ENCODE results near the gene CYP4F11.
"Not testable (repeated sequence)": the region's sequence is repeated elsewhere in the genome, so short reads cannot be mapped to it uniquely, and the experiment has no call there.

CYP4F11 gene

DNA sequence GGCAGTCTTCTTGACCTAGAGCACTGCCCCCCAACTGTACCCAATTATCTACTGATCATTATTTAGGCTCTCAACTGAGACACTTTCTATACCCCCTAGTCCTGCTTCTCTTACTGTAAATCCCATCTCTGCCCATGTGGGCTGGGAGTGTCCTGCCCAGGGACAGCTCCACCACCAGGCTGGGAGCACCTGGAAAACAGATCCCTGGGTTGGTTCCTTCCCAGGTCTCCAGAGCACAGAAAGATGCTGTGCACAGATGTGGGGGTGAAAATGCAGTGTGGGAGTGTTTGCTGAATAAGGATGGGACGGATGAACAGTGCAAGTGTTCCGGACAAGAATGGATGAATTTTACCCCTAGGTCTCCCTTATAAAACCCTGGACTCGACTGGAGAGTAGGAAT is 49.2 kb downstream of the CYP4F11 start:
- in situ Hi-C loops (cut with MboI; ENCODE audit: low sequenced_read_pairs): no loop called here

DNA sequence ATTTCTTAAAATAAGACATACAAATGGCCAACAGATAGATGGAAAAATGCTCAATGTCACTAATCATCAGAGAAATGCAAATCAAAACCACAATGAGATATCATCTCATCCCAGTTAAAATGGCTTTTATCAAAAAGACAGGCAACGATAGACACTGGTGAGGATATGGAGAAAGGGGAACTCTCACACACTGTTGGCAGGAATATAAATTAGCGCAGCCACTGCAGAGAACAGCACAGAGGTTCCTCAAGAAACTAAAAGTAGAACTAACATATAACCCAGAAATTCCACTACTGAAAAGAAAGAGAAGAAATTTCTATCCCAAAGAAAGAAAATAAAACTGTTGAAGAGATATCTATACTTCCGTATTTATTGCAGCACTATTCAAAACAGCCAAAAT is 51.0 kb downstream of the CYP4F11 start:
- in situ Hi-C loops (cut with MboI; ENCODE audit: low sequenced_read_pairs): not testable (repeated sequence)

DNA sequence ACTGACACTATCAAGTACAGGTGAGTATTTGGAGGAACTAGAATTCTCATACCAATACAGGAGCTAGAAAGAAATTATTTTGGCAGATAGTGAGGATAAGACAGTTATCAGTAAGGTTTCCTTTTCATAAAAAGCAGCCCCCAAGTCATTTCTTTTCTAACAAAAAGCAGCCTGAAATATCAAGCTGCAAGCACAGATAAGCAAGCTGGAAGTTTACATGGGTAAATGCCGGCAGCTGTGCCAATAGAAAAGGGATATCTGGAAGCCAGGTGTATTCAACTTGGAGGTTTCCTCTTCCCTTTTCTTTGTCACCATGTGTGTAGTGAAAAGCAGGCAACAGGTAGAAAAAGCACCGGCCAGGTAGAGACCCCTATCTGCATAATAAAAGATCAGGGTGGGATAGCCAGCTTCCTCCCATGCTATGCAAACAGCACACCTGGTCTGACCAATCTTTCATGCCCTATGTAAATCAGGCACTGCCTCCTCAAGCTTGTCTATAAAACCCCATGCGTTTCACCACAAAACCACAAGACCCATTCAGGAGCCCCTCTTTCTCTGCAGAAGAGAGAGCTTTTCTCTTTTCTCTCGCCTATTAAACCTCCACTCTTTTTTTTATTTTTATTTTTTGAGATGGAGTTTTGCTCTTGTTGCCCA is 59.4 kb downstream of the CYP4F11 start:
- in situ Hi-C loops (cut with MboI; ENCODE audit: low sequenced_read_pairs): no loop called here

DNA sequence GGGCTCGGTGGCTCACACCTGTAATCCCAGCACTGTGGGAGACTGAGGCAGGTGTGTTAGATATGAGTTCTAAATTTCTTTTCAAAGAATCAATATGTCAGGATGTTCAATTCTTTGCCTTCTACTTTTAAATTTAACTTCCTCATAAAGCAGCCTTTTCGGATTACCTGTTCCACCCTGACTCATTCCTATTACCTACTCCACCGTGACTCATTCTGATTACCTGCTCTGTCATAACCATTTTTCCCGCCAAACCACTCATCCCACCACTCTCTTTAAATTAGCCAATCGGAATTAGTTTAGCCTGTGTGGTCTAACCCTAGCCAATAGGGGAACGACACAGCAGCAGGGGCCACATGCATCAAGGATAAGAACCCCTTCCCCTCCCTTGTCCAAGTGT is 60.6 kb downstream of the CYP4F11 start:
- in situ Hi-C loops (cut with MboI; ENCODE audit: low sequenced_read_pairs): not testable (repeated sequence)

- in situ Hi-C loops (cut with MboI; ENCODE audit: low sequenced_read_pairs): no loop called here
Observed at GRCh38 chr19:15871570-15871969, 62.8 kb downstream of the CYP4F11 start.

GRCh38 chr19:15869873-15870272 is 64.5 kb downstream of the CYP4F11 start:
- in situ Hi-C loops (cut with MboI; ENCODE audit: low sequenced_read_pairs): no loop called here

DNA sequence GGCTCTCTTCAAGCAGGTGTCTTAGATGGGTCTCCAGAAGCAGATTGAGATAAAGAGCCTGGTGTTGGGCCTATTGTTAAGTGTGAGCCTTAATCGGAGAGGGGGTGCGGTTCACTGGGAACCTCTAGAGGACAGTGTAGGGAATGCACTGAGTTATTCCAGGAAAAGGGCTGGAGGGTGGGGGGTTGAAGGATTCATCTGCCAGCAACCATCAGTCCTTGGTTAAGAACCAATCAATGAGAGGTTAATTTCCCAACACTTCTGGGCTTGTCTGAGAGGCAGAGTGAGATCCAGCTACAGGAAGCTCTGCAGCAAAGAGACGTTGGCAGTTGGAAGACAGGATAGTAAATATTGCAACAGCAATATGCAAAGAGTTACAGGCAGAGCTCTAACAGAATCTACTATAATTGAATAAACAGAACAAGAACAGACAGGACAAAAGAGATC is 65.2 kb downstream of the CYP4F11 start:
- in situ Hi-C loops (cut with MboI; ENCODE audit: low sequenced_read_pairs): no loop called here

DNA sequence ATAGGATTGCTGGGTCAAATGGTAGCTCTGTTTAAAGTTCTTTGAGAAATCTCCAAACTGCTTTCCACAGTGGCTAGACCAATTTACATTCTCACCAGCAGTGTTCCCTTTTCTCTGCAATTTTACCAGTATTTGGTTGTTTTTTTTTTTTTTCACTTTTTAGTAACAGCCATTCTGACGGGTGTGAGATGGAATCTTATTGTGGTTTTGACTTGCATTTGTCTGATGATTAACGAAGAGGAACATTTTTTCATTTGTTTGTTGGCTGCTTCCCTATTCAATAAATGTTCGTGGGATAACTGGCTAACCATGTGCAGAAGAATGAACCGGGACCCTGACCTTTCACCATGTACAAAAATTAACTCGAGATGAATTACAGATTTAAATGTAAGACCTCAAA is 67.7 kb downstream of the CYP4F11 start:
- in situ Hi-C loops (cut with MboI; ENCODE audit: low sequenced_read_pairs): no loop called here

GRCh38 chr19:15864824-15865223 is 69.5 kb downstream of the CYP4F11 start:
- in situ Hi-C loops (cut with MboI; ENCODE audit: low sequenced_read_pairs): no loop called here

- in situ Hi-C loops (cut with MboI; ENCODE audit: low sequenced_read_pairs): no loop called here
Observed at GRCh38 chr19:15863272-15863671, 71.1 kb downstream of the CYP4F11 start.

DNA sequence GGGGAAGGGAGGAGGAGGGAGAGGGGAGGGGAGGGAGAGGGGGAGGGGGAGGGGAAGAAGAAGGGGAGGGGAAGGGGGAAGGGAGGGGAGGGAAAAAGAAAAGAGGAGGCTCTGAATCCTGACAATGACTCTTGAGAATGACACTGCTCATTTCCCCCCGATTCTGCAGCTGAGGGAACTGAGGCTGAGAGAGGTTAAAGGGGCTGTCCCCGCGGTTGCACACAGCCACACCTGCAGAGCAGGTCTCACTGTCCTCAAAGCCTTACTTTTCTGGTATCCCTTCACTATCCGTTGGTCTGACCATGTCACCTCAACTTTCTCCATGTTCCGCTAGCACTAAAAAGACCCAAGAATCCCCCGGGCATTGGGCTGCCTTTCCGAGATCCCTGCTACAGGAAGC is 71.9 kb downstream of the CYP4F11 start:
- in situ Hi-C loops (cut with MboI; ENCODE audit: low sequenced_read_pairs): no loop called here

All from hTERT RPE-1 (cell line).